Forelimb muscle (tissue), 1 donor: ENCODE results near the gene CERKL. TPM values are rescaled to one million over a fixed set of nuclear protein-coding genes. Genes with fewer than 3 reads are reported as not detected.

Source experiments
- DNase-seq: peaks from one replicate; pipeline ENCODE4 v3.0.0-alpha.2; 2013; ENCODE audit warnings: low read depth
- polyA plus RNA-seq: library from polyadenylated mRNA; unstranded; fragments of 120-200 nt; gene quantifications from one replicate; pipeline ENCODE4 v1.2.1, GENCODE V29; 2013; ENCODE audit not compliant: insufficient read length

CERKL gene
- polyA plus RNA-seq, 1 donor, result 6.7 TPM

GRCh38 chr2:181628590-181629585, 28.0 kb downstream of the CERKL start:
- no peak for DNase-seq

GRCh38 chr2:181627545-181627944, 29.4 kb downstream of the CERKL start:
- DNase-seq, result no peak

- DNase-seq, result no peak
Measured at GRCh38 chr2:181626671-181627070, 30.2 kb downstream of the CERKL start.

GRCh38 chr2:181623159-181623558, 33.7 kb downstream of the CERKL start:
- no peak for DNase-seq

GRCh38 chr2:181621779-181622490, 35.0 kb downstream of the CERKL start:
- no peak for DNase-seq

GRCh38 chr2:181619516-181619915, 37.4 kb downstream of the CERKL start:
- DNase-seq, result no peak

- no peak for DNase-seq
Measured at GRCh38 chr2:181616715-181617114, 40.2 kb downstream of the CERKL start.

- no peak for DNase-seq
Measured at GRCh38 chr2:181614874-181615638, 41.8 kb downstream of the CERKL start.

GRCh38 chr2:181613241-181613640, 43.7 kb downstream of the CERKL start:
- no peak for DNase-seq

- no peak for DNase-seq
Measured at GRCh38 chr2:181607629-181608590, 49.0 kb downstream of the CERKL start.

GRCh38 chr2:181605889-181606837, 50.7 kb downstream of the CERKL start:
- no peak for DNase-seq

GRCh38 chr2:181602017-181602416, 54.9 kb downstream of the CERKL start:
- DNase-seq, result no peak

- no peak for DNase-seq
Measured at GRCh38 chr2:181596556-181596955, 60.3 kb downstream of the CERKL start.

GRCh38 chr2:181594322-181594721, 62.6 kb downstream of the CERKL start:
- no peak for DNase-seq

- no peak for DNase-seq
Measured at GRCh38 chr2:181589779-181590178, 67.1 kb downstream of the CERKL start.

GRCh38 chr2:181588546-181588945, 68.4 kb downstream of the CERKL start:
- DNase-seq, result no peak

GRCh38 chr2:181586569-181587081, 70.3 kb downstream of the CERKL start:
- DNase-seq, result no peak

GRCh38 chr2:181585732-181586131, 71.2 kb downstream of the CERKL start:
- no peak for DNase-seq

- DNase-seq, result no peak
Measured at GRCh38 chr2:181581534-181581933, 75.4 kb downstream of the CERKL start.
